ENCODE results near the gene CIBAR2.
"Not testable (repeated sequence)": the region's sequence is repeated elsewhere in the genome, so short reads cannot be mapped to it uniquely, and the experiment has no call there.

CIBAR2 gene

DNA sequence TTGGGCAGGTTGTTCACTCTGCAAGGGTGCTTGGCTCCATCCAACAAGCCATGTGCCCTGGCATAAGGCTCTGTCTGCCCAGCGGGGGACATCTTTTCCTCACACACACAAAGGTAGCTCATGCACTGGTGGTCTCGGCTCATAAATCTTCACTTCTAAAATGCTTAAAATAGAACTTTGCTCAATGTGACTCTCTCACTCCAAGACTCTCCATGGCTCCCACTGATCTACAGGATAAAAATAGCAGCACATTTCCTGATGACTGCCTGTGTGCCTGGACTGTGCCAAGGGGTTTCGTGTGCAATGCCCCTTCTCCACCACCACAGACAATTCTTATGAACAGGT lies 15.1 kb upstream of the CIBAR2 start:
- DNase-seq, result no peak

- no peak for DNase-seq
Measured at GRCh38 chr16:85126705-85127378, 14.6 kb upstream of the CIBAR2 start.

GRCh38 chr16:85126394-85126704 lies 14.1 kb upstream of the CIBAR2 start:
- no peak for DNase-seq

DNA sequence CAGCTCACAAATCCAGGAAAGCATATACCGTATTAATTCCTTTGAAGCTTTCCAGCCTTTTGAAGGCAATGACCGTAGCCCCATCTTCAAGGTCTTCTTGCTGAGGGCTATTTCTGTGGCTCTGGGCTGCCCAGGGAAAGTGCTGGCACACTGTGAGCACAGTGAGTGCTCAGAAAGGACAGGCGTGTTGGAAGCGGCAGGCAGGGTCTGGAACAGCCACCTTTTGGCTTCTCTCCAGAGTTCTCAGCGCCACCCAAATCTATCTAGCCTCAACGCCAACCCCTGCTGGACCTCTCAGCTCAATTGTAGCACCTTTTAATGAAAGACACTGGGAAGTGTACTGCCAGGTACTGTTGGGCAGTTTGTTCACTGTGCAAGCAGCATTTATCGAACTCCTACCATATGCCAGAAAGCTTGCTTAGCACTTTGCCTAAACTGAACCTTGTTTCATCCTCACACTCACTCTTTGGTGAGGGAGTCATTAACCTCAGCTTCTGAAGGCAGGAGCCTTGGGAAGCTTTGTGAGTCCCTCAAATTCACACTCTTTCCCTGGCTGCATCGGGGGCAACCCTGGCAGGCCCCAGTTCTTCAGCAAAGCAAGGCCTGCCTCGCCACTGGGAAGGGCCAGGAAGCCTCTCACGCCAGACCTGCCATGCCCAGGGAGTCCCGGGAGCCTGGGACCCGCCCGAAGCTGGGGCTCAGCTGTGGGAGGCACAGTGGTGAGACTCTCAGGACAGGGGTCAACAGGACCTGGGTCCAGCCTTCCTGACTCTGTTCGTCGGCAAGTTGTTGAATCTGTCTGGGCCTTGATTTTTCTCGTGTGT lies 13.5 kb upstream of the CIBAR2 start:
- no peak for DNase-seq

DNA sequence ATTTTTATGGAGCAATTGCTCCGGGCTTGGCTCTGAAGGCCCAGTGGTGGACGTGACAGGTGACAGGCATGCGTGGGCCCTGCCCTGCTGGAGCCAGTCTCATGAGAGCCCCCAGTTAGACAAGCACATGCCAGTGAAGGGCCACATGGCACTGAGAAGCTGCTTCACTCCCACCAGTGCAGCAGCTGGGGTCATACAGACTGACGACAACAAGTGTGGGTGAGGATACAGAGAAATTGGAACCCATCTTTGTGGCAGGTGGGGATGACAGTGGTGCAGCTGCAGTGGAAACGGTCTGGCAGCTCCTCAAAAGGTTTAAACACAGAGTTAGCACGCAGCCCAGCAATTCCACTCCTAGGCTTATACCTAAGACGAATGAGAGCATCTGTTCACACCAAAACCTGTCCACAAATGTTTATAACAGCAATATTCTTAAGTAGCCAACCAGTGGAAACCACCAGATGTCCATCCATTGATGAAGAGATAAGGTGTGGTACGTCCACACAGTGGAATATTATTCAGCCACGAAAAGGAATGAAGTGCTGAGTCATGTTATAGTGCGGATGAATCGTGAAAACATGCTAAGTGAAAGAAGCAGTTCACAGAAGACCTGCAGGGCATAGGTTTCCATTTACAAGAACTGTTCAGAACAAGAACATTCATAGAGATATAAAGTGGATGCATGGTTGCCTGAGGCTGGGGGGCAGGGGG lies 12.5 kb upstream of the CIBAR2 start:
- DNase-seq, result no peak

- no peak for DNase-seq
Measured at GRCh38 chr16:85123891-85124635, 11.8 kb upstream of the CIBAR2 start.

DNA sequence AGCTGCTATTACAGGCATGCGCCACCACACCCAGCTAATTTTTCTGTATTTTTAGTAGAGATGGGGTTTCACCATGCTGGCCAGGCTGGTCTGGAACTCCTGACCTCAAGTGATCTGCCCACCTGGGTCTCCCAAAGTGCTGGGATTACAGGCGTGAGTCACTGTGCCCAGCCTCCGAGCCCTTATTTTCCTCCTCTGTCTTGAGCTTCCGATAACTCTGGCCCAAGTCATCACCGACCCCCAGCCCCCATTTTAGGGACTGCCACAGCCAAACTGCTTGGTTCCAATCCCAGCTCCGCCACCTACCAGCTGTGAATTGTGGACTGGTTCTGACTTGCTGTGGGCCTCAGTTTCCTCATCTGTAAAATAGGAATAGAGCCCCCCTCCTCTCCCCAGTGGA lies 11.2 kb upstream of the CIBAR2 start:
- not testable (repeated sequence) for DNase-seq

GRCh38 chr16:85120006-85120340 lies 7.7 kb upstream of the CIBAR2 start:
- no peak for DNase-seq

DNA sequence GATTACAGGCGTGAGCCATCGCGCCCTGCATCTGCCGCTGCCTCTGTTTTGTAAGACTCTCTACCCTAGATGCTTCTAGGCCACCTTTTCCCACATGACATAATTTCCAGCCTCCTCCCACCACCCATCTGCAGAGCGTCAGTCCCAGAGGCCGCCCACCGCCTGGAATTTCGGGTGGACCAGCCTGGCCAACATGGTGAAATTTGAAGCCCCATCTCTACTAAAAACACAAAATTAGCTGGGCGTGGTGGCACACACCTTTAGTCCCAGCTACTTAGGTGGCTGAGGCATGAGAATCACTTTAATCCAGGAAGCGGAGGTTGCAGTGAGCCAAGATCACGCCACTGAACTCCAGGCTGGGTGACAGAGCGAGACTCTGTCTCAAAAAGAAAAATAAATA lies 5.1 kb upstream of the CIBAR2 start:
- no peak for DNase-seq

- DNase-seq, result peak; percentile 34
Measured at GRCh38 chr16:85114909-85115567, 2.8 kb upstream of the CIBAR2 start.

GRCh38 chr16:85113913-85114312 lies 1.6 kb upstream of the CIBAR2 start:
- no peak for DNase-seq

- DNase-seq, result no peak
Measured at GRCh38 chr16:85113168-85113733, 979 bp upstream of the CIBAR2 start.

DNA sequence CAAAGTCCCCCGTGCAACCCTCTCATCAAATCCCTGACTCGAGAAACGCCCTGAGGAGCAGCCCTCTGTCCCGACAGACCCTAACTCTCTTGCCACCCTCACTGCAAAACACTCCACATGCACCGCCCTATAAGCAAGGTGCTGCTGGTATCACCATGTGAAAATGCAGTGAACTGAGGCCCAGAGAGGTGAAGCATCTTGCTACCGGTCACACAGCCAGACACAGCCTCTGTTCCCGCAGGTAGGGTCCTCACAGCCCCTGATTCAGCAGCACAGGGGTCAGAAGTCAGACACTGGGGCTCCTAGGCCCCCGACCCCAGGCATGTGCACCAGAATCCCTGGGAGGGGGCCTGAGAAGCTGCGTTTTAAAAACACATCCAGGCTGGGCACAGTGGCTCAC lies 1.1 kb downstream of the CIBAR2 start:
- DNase-seq, result no peak

DNA sequence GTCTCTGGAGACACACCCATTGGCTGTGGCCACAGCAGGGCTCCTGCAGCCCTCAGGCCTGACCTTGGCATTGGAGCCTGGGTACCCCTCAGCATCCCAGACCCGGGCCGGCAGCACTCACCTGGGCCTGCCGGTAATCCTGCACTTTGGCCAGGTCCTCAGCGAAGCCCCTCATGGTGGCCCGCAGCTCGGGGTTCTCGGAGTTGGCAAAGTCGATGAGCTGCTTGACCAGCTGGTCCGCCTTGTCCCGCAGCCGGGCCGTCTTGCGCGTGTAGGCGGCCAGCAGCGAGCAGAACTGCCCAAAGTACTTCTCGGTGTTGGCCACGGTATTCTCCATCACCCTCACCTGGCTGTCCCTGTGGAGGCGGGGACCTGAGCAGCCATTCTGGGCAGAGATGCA lies 2.2 kb downstream of the CIBAR2 start:
- no peak for DNase-seq

DNA sequence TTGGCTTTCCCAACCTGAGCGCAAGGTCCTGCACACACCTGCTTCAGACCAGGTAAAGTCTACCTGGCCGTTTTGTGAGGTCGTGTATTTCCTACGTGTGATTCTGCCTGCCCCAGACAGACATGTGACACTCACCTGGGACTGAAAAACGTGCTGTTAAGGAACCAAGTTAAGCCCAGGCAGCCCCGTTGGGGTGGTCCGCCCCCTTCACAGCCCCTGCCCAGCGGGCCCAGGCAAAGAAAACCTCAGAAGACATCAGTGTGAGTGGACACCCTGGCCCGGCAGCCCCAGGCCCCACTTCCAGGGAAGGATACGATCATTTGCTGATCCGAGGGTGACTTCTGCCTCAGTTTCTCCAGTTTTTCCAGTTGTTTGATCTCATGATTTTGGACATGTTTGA lies 4.7 kb downstream of the CIBAR2 start:
- no peak for DNase-seq

- no peak for DNase-seq
Measured at GRCh38 chr16:85107083-85107482, 5.2 kb downstream of the CIBAR2 start.

GRCh38 chr16:85105475-85105874 lies 6.8 kb downstream of the CIBAR2 start:
- DNase-seq, result no peak

DNA sequence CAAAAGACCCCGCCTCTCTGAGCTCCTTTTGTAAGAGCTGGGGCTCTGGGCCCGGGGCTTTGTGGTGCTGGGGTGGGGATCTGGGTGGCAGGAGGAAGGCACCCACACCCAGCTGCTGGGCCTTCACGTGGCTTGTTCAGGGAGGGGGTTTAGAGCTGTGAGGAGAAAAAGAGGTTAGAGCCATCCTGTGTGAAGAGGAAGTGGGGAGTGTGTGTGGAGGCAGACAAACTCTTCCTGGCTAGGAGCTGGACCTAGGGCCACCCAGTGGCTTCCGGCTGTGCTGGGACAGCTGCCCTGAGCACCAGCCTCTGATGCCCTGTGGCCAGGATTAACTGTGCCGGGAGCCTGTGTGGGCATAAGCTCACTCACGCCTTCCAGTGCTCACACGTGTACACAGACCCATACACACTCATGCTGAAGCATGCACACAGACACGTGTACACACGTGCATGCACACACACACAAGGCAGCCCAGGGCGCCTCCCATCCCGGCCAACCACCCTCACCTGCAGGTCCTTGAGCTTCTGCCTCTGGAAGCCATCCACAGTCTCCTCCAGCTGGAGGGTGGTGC lies 7.4 kb downstream of the CIBAR2 start:
- no peak for DNase-seq

- DNase-seq, result no peak
Measured at GRCh38 chr16:85104147-85104546, 8.1 kb downstream of the CIBAR2 start.

GRCh38 chr16:85103114-85104079 lies 8.9 kb downstream of the CIBAR2 start:
- DNase-seq, result no peak
